HepG2 (cell line): Measurements from ENCODE around the gene HSPA14. TPM values are rescaled to one million over a fixed set of nuclear protein-coding genes. Genes with fewer than 3 reads are reported as not detected.
A peak's percentile ranks its signal among the peaks of the same experiment; 100 is the strongest.

Source experiments
- ATAC-seq: fragments of 200-7000 bp; cut with Tn5 transposase; 3 replicates; pipeline ENCODE4 v1.9.1; 2020; ENCODE audit warnings: mild to moderate bottlenecking, moderate library complexity
- BruUV-seq: library from RNA; stranded (reverse); fragments of 400-500 nt; replicated peaks from 2 replicates; lab custom pipeline; 2021; lab: Mats Ljungman, UMichigan
- CTCF ChIA-PET: fragments of 300-600 bp; formaldehyde crosslinking; extraction: SDS; loops from one replicate; lab custom pipeline; 2021; ENCODE audit warnings: low total read pairs, inconsistent platforms, low intra/inter-chr PET ratio; lab: Yijun Ruan, JAX
- POLR2A ChIA-PET: fragments of 350-600 bp; sonication (Branson Sonifier 250); formaldehyde crosslinking; loops from one replicate; lab custom pipeline; 2020; ENCODE audit warnings: antibody characterized with exemption, inconsistent platforms; lab: Yijun Ruan, JAX
- DNase-seq: peaks from one replicate; pipeline ENCODE4 v3.0.0-alpha.2; 2015; ENCODE audit warnings: low spot score
- FAIRE-seq: peaks from 3 replicates; lab custom pipeline; 2011; peaks lifted over from hg19 to GRCh38; lab: Jason Lieb, UNC
- H2AFZ ChIP-seq: one replicate; pipeline ENCODE4 v1.6.1; 2011; ENCODE audit warnings: low read length, inconsistent platforms
- H3K27ac ChIP-seq: fragments of 300-600 bp; 3 replicates; pipeline ENCODE4 v1.8.0; 2011; ENCODE audit warnings: mixed run types, mild to moderate bottlenecking, mixed read lengths, low read length, inconsistent platforms; ENCODE audit not compliant: insufficient read depth; ENCODE audit errors: extremely low read length
- H3K27me3 ChIP-seq, 2 experiments: fragments of 200-600 bp in 1 of 2; 2 replicates in 1 of 2; 3 replicates in 1 of 2; pipeline versions ENCODE4 v1.6.0 to v1.8.0; 2011; ENCODE audit warnings: low read length in 2 of 2, mild to moderate bottlenecking in 2 of 2, moderate library complexity in 2 of 2, inconsistent platforms in 1 of 2; ENCODE audit not compliant: insufficient read depth in 2 of 2, control insufficient read depth in 1 of 2
- H3K36me3 ChIP-seq, 2 experiments: fragments of 200-600 bp in 1 of 2; replicated peaks in 1 of 2; 2 replicates in 1 of 2; 3 replicates in 1 of 2; pipeline versions ENCODE4 v1.5.1 to v1.8.0; 2011; ENCODE audit warnings: low read length in 2 of 2, inconsistent platforms in 1 of 2; ENCODE audit not compliant: insufficient read depth in 2 of 2, control insufficient read depth in 1 of 2
- H3K4me1 ChIP-seq: 2 replicates; pipeline ENCODE4 v1.5.1; 2012; ENCODE audit warnings: low read length, inconsistent platforms; ENCODE audit not compliant: insufficient read depth
- H3K4me2 ChIP-seq: 2 replicates; pipeline ENCODE4 v1.6.0; 2011; ENCODE audit warnings: low read depth, low read length, inconsistent platforms
- H3K4me3 ChIP-seq, 3 experiments: fragments of 200-600 bp in 1 of 3; sonication (generic), shearing (Covaris generic) in 1 of 3; replicated peaks in 1 of 3; 2 replicates each; pipeline ENCODE4 v1.5.1; 2011 to 2016; ENCODE audit warnings: low read length in 3 of 3, inconsistent platforms in 2 of 3, low read depth in 2 of 3, mild to moderate bottlenecking in 2 of 3, control low read depth in 1 of 3, mixed read lengths in 1 of 3; ENCODE audit not compliant: insufficient read depth in 1 of 3
- H3K79me2 ChIP-seq: one replicate; pipeline ENCODE4 v1.6.1; 2011; ENCODE audit warnings: low read length, inconsistent platforms; ENCODE audit not compliant: insufficient read depth
- H3K9ac ChIP-seq: 2 replicates; pipeline ENCODE4 v1.6.0; 2011; ENCODE audit warnings: mild to moderate bottlenecking, low read depth, low read length, inconsistent platforms; ENCODE audit not compliant: insufficient read depth
- H3K9me3 ChIP-seq: 2 replicates; pipeline ENCODE4 v1.5.1; 2012; ENCODE audit warnings: mild to moderate bottlenecking, low read length
- H4K20me1 ChIP-seq: 2 replicates; pipeline ENCODE4 v1.6.0; 2011; ENCODE audit warnings: inconsistent platforms, mild to moderate bottlenecking, low read length, moderate library complexity; ENCODE audit not compliant: insufficient read depth
- DMAP1 ChIP-seq: IDR thresholded peaks from 2 replicates; pipeline ENCODE4 v1.6.1; 2016
- DR1 ChIP-seq: sonication (generic); formaldehyde crosslinking; IDR thresholded peaks from 2 replicates; pipeline ENCODE4 v1.8.0; 2021; ENCODE audit warnings: mild to moderate bottlenecking, missing genetic modification reagents, inconsistent platforms
- FOXC1 ChIP-seq: sonication (generic); formaldehyde crosslinking; IDR thresholded peaks from 2 replicates; pipeline ENCODE4 v1.8.0; 2022; ENCODE audit warnings: mild to moderate bottlenecking, missing genetic modification reagents, borderline replicate concordance
- MAZ ChIP-seq, 2 experiments: sonication (generic) in 1 of 2; formaldehyde crosslinking in 1 of 2; IDR thresholded peaks; 2 replicates each; pipeline versions ENCODE4 v1.5.0 to v1.6.1; 2012 to 2020; ENCODE audit warnings: low read depth in 2 of 2, mild to moderate bottlenecking in 2 of 2, borderline replicate concordance in 1 of 2, improper control_type of control experiment in 1 of 2, low read length in 1 of 2, missing genetic modification reagents in 1 of 2, moderate library complexity in 1 of 2
- NFATC3 ChIP-seq: sonication (generic); formaldehyde crosslinking; IDR thresholded peaks from 2 replicates; pipeline ENCODE4 v1.5.1; 2020; ENCODE audit warnings: mild to moderate bottlenecking, missing genetic modification reagents
- NFYB ChIP-seq: sonication (generic); formaldehyde crosslinking; IDR thresholded peaks from 2 replicates; pipeline ENCODE4 v1.4.0; 2020; ENCODE audit warnings: missing genetic modification reagents
- NFYC ChIP-seq: IDR thresholded peaks from 2 replicates; pipeline ENCODE4 v1.6.1; 2016; ENCODE audit warnings: missing genetic modification reagents, missing compliant biosample characterization
- PHF20 ChIP-seq: sonication (generic); formaldehyde crosslinking; IDR thresholded peaks from 2 replicates; pipeline ENCODE4 v1.5.0; 2020; ENCODE audit warnings: mild to moderate bottlenecking, missing genetic modification reagents
- SAP130 ChIP-seq: IDR thresholded peaks from 2 replicates; pipeline ENCODE4 v1.6.1; 2016; ENCODE audit warnings: low read depth
- SOX6 ChIP-seq, 2 experiments: fragments of 450-650 bp in 1 of 2; sonication (generic) in 1 of 2; formaldehyde crosslinking in 1 of 2; IDR thresholded peaks; 2 replicates each; pipeline versions ENCODE4 v1.4.0 to v1.6.1; 2017 to 2020; ENCODE audit warnings: antibody characterized with exemption in 1 of 2, mild to moderate bottlenecking in 1 of 2, missing genetic modification reagents in 1 of 2
- ZNF253 ChIP-seq: sonication (generic); formaldehyde crosslinking; IDR thresholded peaks from 2 replicates; pipeline ENCODE4 v1.8.0; 2022; ENCODE audit warnings: mild to moderate bottlenecking, missing genetic modification reagents, borderline replicate concordance
- ZNF430 ChIP-seq: sonication (generic); formaldehyde crosslinking; IDR thresholded peaks from 2 replicates; pipeline ENCODE4 v1.9.0; 2021; ENCODE audit warnings: mild to moderate bottlenecking, missing genetic modification reagents
- WGBS: methylation state at CpG from one replicate; pipeline ENCODE4 v1.1.6; 2017; ENCODE audit warnings: low lambda C conversion rate; 5-methylcytosine and 5-hydroxymethylcytosine counted together
- in situ Hi-C: cut with HindIII; loops from 2 replicates; pipeline ENCODE4 v1.10.0; 2017; ENCODE audit warnings: low pct_unique_long_range_greater_than_20kb; ENCODE audit not compliant: extremely low pct_ligation_motif_present
- intact Hi-C: fragments of 100-400 bp; cut with micrococcal nuclease; formaldehyde crosslinking; loops from one replicate; pipeline ENCODE4 v1.10.0; 2022; ENCODE audit not compliant: unreplicated experiment
- polyA plus RNA-seq, 8 experiments: library from polyadenylated mRNA; depleted of rRNA in 3 of 8; stranded (reverse) in 7 of 8; unstranded in 1 of 8; fragments of >200 nt; fragmentation: Illumina TruSeq in 4 of 8; extraction: Trizol in 4 of 8; gene quantifications; 2 replicates each; pipeline versions ENCODE4 v1.2.1 to v1.2.3, GENCODE V29; 2011 to 2016; ENCODE audit warnings: low read depth in 4 of 8, missing spikeins in 1 of 8, mixed read lengths in 1 of 8; ENCODE audit not compliant: insufficient read depth in 1 of 8
- total RNA-seq, 5 experiments: library from RNA; depleted of rRNA; stranded (reverse); fragments of >200 nt; fragmentation: Illumina TruSeq; extraction: Trizol; gene quantifications; 2 replicates each; pipeline ENCODE4 v1.2.3, GENCODE V29; 2016; ENCODE audit warnings: low read depth in 1 of 5
- TF ChIP-seq, protein P1 (sequence below): sonication (generic); formaldehyde crosslinking; IDR thresholded peaks from 2 replicates; pipeline ENCODE4 v1.5.1; 2020; ENCODE audit warnings: missing genetic modification reagents, mild to moderate bottlenecking, borderline replicate concordance
- TF ChIP-seq, protein P2 (sequence below): IDR thresholded peaks from 2 replicates; pipeline ENCODE4 v1.6.1; 2016
- TF ChIP-seq, protein P3 (sequence below): sonication (generic); formaldehyde crosslinking; IDR thresholded peaks from 2 replicates; pipeline ENCODE4 v1.8.1; 2023; ENCODE audit warnings: missing genetic modification reagents, mild to moderate bottlenecking, borderline replicate concordance
- TF ChIP-seq, protein P4 (sequence below): sonication (generic); formaldehyde crosslinking; IDR thresholded peaks from 2 replicates; pipeline ENCODE4 v1.8.0; 2022; ENCODE audit warnings: missing genetic modification reagents, mild to moderate bottlenecking, moderate library complexity, borderline replicate concordance
- TF ChIP-seq, protein P5 (sequence below): sonication (generic); formaldehyde crosslinking; IDR thresholded peaks from 2 replicates; pipeline ENCODE4 v1.5.1; 2020; ENCODE audit warnings: mild to moderate bottlenecking, missing genetic modification reagents, moderate library complexity
- TF ChIP-seq, protein P6 (sequence below): IDR thresholded peaks from 2 replicates; pipeline ENCODE4 v1.6.1; 2016; ENCODE audit warnings: missing genetic modification reagents, missing compliant biosample characterization

Gene HSPA14
- total and polyA plus RNA-seq, 2 of the 13 experiments (the other 11 are each of a cell fraction or from before 2014, with no cell fraction given) = 10.7 to 29.8 TPM

DNA sequence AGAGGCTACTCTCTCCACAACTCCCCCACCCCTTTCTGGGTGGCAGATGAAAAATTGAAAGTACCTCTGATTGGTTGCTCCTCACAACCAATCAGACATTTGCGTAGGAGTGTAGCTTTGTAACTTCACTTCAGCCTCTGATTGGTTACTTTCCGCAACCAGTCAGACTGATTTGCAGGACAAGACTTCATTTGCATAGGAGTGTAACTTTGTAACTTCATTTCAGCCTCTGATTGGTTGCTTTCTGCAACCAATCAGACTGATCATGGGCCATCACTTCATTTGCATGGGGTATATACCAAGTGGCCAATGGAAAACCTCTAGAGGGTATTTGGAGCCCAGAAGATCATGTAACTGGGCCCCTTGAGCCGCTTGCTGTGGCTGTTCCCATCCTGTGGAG lies 25.8 kb upstream of the HSPA14 start:
- Histone ChIP-seq H3K4me3 (peak overlapping the region in 1 of 3 experiments; percentile 43; a peak in 2 of 6 replicates), H3K4me1 (0 out of 2 replicates have a peak, but pooled peaks cover 7% of the 10 kb centered on the region), H3K79me2 (no peaks in the 10 kb centered on the region), H2AFZ (no peak overlapping the region), H4K20me1 (no peaks in the 10 kb centered on the region), H3K9me3 (no peaks in the 10 kb centered on the region), H3K27ac (no peak overlapping the region), H3K27me3 (no peaks in the 10 kb centered on the region; a peak in 1 of 5 replicates), H3K9ac (no peak overlapping the region), H3K4me2 (peak overlapping the region; percentile 46), H3K36me3 (no peaks in the 10 kb centered on the region)
- in situ Hi-C loops (loop anchor here (25.0 kb wide), 1 partner anchor 625 kb away; no protein-coding TSS in a partner anchor), intact Hi-C loops (no loop called here)
- DNase-seq (peak; percentile 74), FAIRE-seq (no peak), ATAC-seq (peak; percentile 95)
- 65% methylated on average over 3 of the region's 3 CpGs for WGBS
- BruUV-seq = no TSS peak
- POLR2A ChIA-PET = no interaction called here
- CTCF ChIA-PET = no interaction called here
- TF ChIP-seq DR1 (CRISPR knock-in tag) = 0 out of 2 replicates have a peak, but pooled peaks have one; percentile 29
- peak; percentile 66 for TF ChIP-seq NFYB (CRISPR knock-in tag)
- no peak for TF ChIP-seq DMAP1
- TF ChIP-seq, protein P1, sequence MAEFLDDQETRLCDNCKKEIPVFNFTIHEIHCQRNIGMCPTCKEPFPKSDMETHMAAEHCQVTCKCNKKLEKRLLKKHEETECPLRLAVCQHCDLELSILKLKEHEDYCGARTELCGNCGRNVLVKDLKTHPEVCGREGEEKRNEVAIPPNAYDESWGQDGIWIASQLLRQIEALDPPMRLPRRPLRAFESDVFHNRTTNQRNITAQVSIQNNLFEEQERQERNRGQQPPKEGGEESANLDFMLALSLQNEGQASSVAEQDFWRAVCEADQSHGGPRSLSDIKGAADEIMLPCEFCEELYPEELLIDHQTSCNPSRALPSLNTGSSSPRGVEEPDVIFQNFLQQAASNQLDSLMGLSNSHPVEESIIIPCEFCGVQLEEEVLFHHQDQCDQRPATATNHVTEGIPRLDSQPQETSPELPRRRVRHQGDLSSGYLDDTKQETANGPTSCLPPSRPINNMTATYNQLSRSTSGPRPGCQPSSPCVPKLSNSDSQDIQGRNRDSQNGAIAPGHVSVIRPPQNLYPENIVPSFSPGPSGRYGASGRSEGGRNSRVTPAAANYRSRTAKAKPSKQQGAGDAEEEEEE (CRISPR knock-in tag) = no peak
- TF ChIP-seq, protein P2, sequence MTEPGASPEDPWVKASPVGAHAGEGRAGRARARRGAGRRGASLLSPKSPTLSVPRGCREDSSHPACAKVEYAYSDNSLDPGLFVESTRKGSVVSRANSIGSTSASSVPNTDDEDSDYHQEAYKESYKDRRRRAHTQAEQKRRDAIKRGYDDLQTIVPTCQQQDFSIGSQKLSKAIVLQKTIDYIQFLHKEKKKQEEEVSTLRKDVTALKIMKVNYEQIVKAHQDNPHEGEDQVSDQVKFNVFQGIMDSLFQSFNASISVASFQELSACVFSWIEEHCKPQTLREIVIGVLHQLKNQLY (CRISPR knock-in tag) = no peak
- TF ChIP-seq ZNF430 (CRISPR knock-in tag) = no peak
- no peak for TF ChIP-seq FOXC1 (CRISPR knock-in tag)
- TF ChIP-seq NFYC (CRISPR knock-in tag) = peak; percentile 82
- no peak for TF ChIP-seq ZNF253 (CRISPR knock-in tag)
- TF ChIP-seq, protein P3, sequence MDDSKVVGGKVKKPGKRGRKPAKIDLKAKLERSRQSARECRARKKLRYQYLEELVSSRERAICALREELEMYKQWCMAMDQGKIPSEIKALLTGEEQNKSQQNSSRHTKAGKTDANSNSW (CRISPR knock-in tag) = no peak
- TF ChIP-seq, protein P4, sequence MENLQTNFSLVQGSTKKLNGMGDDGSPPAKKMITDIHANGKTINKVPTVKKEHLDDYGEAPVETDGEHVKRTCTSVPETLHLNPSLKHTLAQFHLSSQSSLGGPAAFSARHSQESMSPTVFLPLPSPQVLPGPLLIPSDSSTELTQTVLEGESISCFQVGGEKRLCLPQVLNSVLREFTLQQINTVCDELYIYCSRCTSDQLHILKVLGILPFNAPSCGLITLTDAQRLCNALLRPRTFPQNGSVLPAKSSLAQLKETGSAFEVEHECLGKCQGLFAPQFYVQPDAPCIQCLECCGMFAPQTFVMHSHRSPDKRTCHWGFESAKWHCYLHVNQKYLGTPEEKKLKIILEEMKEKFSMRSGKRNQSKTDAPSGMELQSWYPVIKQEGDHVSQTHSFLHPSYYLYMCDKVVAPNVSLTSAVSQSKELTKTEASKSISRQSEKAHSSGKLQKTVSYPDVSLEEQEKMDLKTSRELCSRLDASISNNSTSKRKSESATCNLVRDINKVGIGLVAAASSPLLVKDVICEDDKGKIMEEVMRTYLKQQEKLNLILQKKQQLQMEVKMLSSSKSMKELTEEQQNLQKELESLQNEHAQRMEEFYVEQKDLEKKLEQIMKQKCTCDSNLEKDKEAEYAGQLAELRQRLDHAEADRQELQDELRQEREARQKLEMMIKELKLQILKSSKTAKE (CRISPR knock-in tag) = no peak
- TF ChIP-seq MAZ (IDR thresholded peaks at IDR 0.05; ENCODE audit: borderline replicate concordance, low read depth, low read length) = no peak
- TF ChIP-seq MAZ (CRISPR knock-in tag; IDR thresholded peaks at IDR 0.05; ENCODE audit: low read depth) = no peak
- TF ChIP-seq, protein P5, sequence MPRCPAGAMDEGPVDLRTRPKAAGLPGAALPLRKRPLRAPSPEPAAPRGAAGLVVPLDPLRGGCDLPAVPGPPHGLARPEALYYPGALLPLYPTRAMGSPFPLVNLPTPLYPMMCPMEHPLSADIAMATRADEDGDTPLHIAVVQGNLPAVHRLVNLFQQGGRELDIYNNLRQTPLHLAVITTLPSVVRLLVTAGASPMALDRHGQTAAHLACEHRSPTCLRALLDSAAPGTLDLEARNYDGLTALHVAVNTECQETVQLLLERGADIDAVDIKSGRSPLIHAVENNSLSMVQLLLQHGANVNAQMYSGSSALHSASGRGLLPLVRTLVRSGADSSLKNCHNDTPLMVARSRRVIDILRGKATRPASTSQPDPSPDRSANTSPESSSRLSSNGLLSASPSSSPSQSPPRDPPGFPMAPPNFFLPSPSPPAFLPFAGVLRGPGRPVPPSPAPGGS (CRISPR knock-in tag) = no peak
- no peak for TF ChIP-seq NFATC3
- no peak for TF ChIP-seq PHF20 (CRISPR knock-in tag)
- TF ChIP-seq, protein P6, sequence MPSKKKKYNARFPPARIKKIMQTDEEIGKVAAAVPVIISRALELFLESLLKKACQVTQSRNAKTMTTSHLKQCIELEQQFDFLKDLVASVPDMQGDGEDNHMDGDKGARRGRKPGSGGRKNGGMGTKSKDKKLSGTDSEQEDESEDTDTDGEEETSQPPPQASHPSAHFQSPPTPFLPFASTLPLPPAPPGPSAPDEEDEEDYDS (CRISPR knock-in tag) = 0 out of 2 replicates have a peak, but pooled peaks have one; percentile 48
- TF ChIP-seq SAP130 (CRISPR knock-in tag) = 0 out of 2 replicates have a peak, but pooled peaks have one; percentile 32
- TF ChIP-seq SOX6 (IDR thresholded peaks at IDR 0.05) = no peak
- no peak for TF ChIP-seq SOX6 (CRISPR knock-in tag; IDR thresholded peaks at IDR 0.05)
